SK-N-SH (cell line): ENCODE results near the gene NEU2. TPM values are rescaled to one million over a fixed set of nuclear protein-coding genes. Genes with fewer than 3 reads are reported as not detected.

Source experiments
- CTCF ChIA-PET: fragments of 300-600, 350-600 bp; formaldehyde crosslinking; extraction: SDS; loops from one replicate; lab custom pipeline; 2021; lab: Yijun Ruan, JAX
- POLR2A ChIA-PET: fragments of 350-600 bp; sonication (Branson Sonifier 250); formaldehyde crosslinking; extraction: SDS; loops from one replicate; lab custom pipeline; 2020; ENCODE audit warnings: antibody characterized with exemption, inconsistent platforms; lab: Yijun Ruan, JAX
- DNase-seq: peaks from one replicate; pipeline ENCODE4 v3.0.0; 2012
- H2AFZ ChIP-seq: fragments of 200-600 bp; sonication (generic); 2 replicates; pipeline ENCODE4 v1.8.1; 2016; ENCODE audit warnings: antibody characterized with exemption, mild to moderate bottlenecking, low read depth
- H3F3A ChIP-seq: fragments of 200-600 bp; sonication (generic); replicated peaks from 2 replicates; pipeline ENCODE3; 2016; ENCODE audit warnings: antibody characterized with exemption, mild to moderate bottlenecking; ENCODE audit not compliant: insufficient read depth
- H3K27ac ChIP-seq, 2 experiments: fragments of 200-500 bp in 1 of 2; fragments of 200-600 bp in 1 of 2; sonication (Bioruptor generic) in 1 of 2; sonication (generic), shearing (Covaris generic) in 1 of 2; 2 replicates each; pipeline versions ENCODE4 v1.5.1 to v1.6.1; 2014 to 2016; ENCODE audit warnings: low read depth in 2 of 2, inconsistent platforms in 1 of 2, low read length in 1 of 2, mild to moderate bottlenecking in 1 of 2, mixed read lengths in 1 of 2
- H3K27me3 ChIP-seq: fragments of 200-600 bp; sonication (generic), shearing (Covaris generic); 2 replicates; pipeline ENCODE4 v1.6.1; 2016; ENCODE audit warnings: mixed run types; ENCODE audit not compliant: insufficient read depth
- H3K36me3 ChIP-seq, 2 experiments: fragments of 200-500 bp in 1 of 2; fragments of 200-600 bp in 1 of 2; sonication (Bioruptor generic) in 1 of 2; sonication (generic) in 1 of 2; replicated peaks in 1 of 2; 2 replicates each; pipeline versions ENCODE3 to v1.5.1; 2014 to 2016; ENCODE audit warnings: low read length in 1 of 2, mild to moderate bottlenecking in 1 of 2; ENCODE audit not compliant: insufficient read depth in 2 of 2, control insufficient read depth in 1 of 2
- H3K4me1 ChIP-seq, 2 experiments: fragments of 200-500 bp in 1 of 2; fragments of 200-600 bp in 1 of 2; sonication (Bioruptor generic) in 1 of 2; sonication (generic), shearing (Covaris generic) in 1 of 2; 2 replicates each; pipeline versions ENCODE4 v1.5.1 to v1.6.1; 2014 to 2016; ENCODE audit warnings: low read depth in 1 of 2, low read length in 1 of 2, mixed run types in 1 of 2; ENCODE audit not compliant: insufficient read depth in 2 of 2, control insufficient read depth in 1 of 2
- H3K4me2 ChIP-seq: fragments of 200-600 bp; sonication (generic), shearing (Covaris generic); 2 replicates; pipeline ENCODE4 v1.6.1; 2017; ENCODE audit warnings: mixed run types
- H3K4me3 ChIP-seq, 2 experiments: fragments of 200-500 bp in 1 of 2; fragments of 200-600 bp in 1 of 2; sonication (Bioruptor generic) in 1 of 2; sonication (generic), shearing (Covaris generic) in 1 of 2; 2 replicates each; pipeline versions ENCODE4 v1.5.1 to v1.8.1; 2014 to 2016; ENCODE audit warnings: low read depth in 2 of 2, inconsistent platforms in 1 of 2, low read length in 1 of 2, mild to moderate bottlenecking in 1 of 2, mixed read lengths in 1 of 2, moderate library complexity in 1 of 2
- H3K79me2 ChIP-seq: fragments of 200-600 bp; sonication (generic); 2 replicates; pipeline ENCODE4 v1.8.1; 2017; ENCODE audit warnings: mild to moderate bottlenecking; ENCODE audit not compliant: insufficient read depth
- H3K9ac ChIP-seq: fragments of 200-600 bp; sonication (generic); 2 replicates; pipeline ENCODE4 v1.6.1; 2017; ENCODE audit warnings: mixed run types
- H3K9me2 ChIP-seq: fragments of 200-600 bp; sonication (generic); 2 replicates; pipeline ENCODE4 v1.6.1; 2017; ENCODE audit warnings: mixed run types
- H3K9me3 ChIP-seq: fragments of 200-600 bp; sonication (generic); 2 replicates; pipeline ENCODE4 v1.6.1; 2017; ENCODE audit warnings: mixed run types, mild to moderate bottlenecking, moderate library complexity
- H4K20me1 ChIP-seq: fragments of 200-600 bp; sonication (generic); 2 replicates; pipeline ENCODE4 v1.6.1; 2017; ENCODE audit warnings: mild to moderate bottlenecking, mixed run types; ENCODE audit not compliant: insufficient read depth
- CHD2 ChIP-seq: fragments of 150-350 bp; IDR thresholded peaks from 2 replicates; pipeline ENCODE4 v1.6.1; 2018; ENCODE audit warnings: low read length; ENCODE audit not compliant: partially characterized antibody
- ELF1 ChIP-seq: IDR thresholded peaks from 2 replicates; pipeline ENCODE4 v1.4.0; 2012
- EZH2phosphoT487 ChIP-seq: fragments of 200-600 bp; sonication (generic); IDR thresholded peaks from 2 replicates; pipeline ENCODE4 v1.6.1; 2017; ENCODE audit warnings: low read depth, mixed run types, mild to moderate bottlenecking, antibody characterized with exemption, moderate library complexity, borderline replicate concordance
- FOSL2 ChIP-seq: IDR thresholded peaks from 2 replicates; pipeline ENCODE4 v1.4.0; 2012; ENCODE audit warnings: low read depth, mild to moderate bottlenecking, moderate library complexity, borderline replicate concordance
- FOXM1 ChIP-seq: IDR thresholded peaks from 2 replicates; pipeline ENCODE4 v1.4.0; 2012; ENCODE audit warnings: low read depth, mild to moderate bottlenecking
- MXI1 ChIP-seq: IDR thresholded peaks from 2 replicates; pipeline ENCODE4 v1.6.1; 2012; ENCODE audit warnings: mild to moderate bottlenecking, low read depth, low read length, improper control_type of control experiment
- NFIC ChIP-seq: IDR thresholded peaks from 2 replicates; pipeline ENCODE4 v1.4.0; 2012; ENCODE audit warnings: borderline replicate concordance
- POLR2AphosphoS5 ChIP-seq: IDR thresholded peaks from 2 replicates; pipeline ENCODE4 v1.6.1; 2012; ENCODE audit warnings: low read depth, low read length
- RAD21 ChIP-seq: IDR thresholded peaks from 2 replicates; pipeline ENCODE4 v1.6.1; 2012; ENCODE audit warnings: mild to moderate bottlenecking, low read length
- RCOR1 ChIP-seq: fragments of 150-350 bp; IDR thresholded peaks from 2 replicates; pipeline ENCODE4 v1.6.1; 2017; ENCODE audit warnings: antibody characterized with exemption, low read length
- RFX5 ChIP-seq: IDR thresholded peaks from 2 replicates; pipeline ENCODE4 v1.6.1; 2012; ENCODE audit warnings: mild to moderate bottlenecking, improper control_type of control experiment, low read length
- SIN3A ChIP-seq: IDR thresholded peaks from 2 replicates; pipeline ENCODE4 v1.6.1; 2012; ENCODE audit warnings: low read depth, mild to moderate bottlenecking, low read length, moderate library complexity, borderline replicate concordance
- SMC3 ChIP-seq: IDR thresholded peaks from 2 replicates; pipeline ENCODE4 v1.6.1; 2012; ENCODE audit warnings: low read depth, low read length, improper control_type of control experiment
- TAF1 ChIP-seq: IDR thresholded peaks from 2 replicates; pipeline ENCODE4 v1.6.1; 2012; ENCODE audit warnings: low read depth, mild to moderate bottlenecking, low read length, moderate library complexity, borderline replicate concordance
- TCF12 ChIP-seq: IDR thresholded peaks from 2 replicates; pipeline ENCODE4 v1.4.0; 2012
- TEAD4 ChIP-seq: IDR thresholded peaks from 2 replicates; pipeline ENCODE4 v1.4.0; 2012; ENCODE audit warnings: mild to moderate bottlenecking, borderline replicate concordance; ENCODE audit not compliant: insufficient read depth
- YY1 ChIP-seq: IDR thresholded peaks from 2 replicates; pipeline ENCODE4 v1.4.0; 2012; ENCODE audit warnings: low read depth, mild to moderate bottlenecking
- WGBS: methylation state at CpG from one replicate; pipeline ENCODE4 v1.1.6; 2017; ENCODE audit warnings: low lambda C conversion rate; 5-methylcytosine and 5-hydroxymethylcytosine counted together
- polyA plus RNA-seq, 3 experiments: library from polyadenylated mRNA; depleted of rRNA; stranded (reverse); fragments of >200 nt; gene quantifications; 2 replicates each; pipeline ENCODE4 v1.2.3, GENCODE V29; 2012
- TF ChIP-seq, protein P1 (sequence below): fragments of 150-350 bp; IDR thresholded peaks from 2 replicates; pipeline ENCODE4 v1.6.1; 2017; ENCODE audit warnings: antibody characterized with exemption, low read length, low read depth, borderline replicate concordance
- TF ChIP-seq, protein P2 (sequence below): IDR thresholded peaks from 2 replicates; pipeline ENCODE4 v1.4.0; 2012; ENCODE audit warnings: low read depth, borderline replicate concordance
- TF ChIP-seq, protein P3 (sequence below): IDR thresholded peaks from 2 replicates; pipeline ENCODE4; 2012
- TF ChIP-seq, protein P4 (sequence below): IDR thresholded peaks from 2 replicates; pipeline ENCODE4 v1.6.1; 2012; ENCODE audit warnings: mild to moderate bottlenecking, low read depth, low read length, moderate library complexity

The NEU2 gene
- polyA plus RNA-seq, 1 of the 3 experiments (the other 2 are of a cell fraction), result not detected

DNA sequence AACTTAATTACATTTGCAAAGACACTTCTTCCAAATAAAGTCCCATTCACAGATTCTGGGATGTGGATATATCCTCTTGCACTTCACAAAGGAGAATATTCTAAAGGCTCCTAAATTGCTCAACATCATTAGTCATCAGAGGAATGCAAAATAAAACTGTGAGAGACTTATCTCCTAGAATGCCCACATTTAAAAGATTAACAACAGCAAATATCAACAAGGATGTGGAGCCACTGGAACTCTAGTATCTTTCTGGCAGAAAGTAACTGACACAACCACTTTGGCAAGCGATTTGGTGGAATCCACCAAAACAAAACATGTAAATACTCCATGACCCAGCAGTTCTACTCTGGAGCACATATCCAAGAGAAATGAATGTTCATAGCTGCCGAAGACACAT is 4.6 kb downstream of the NEU2 start:
- Histone ChIP-seq H2AFZ (no peak overlapping the region), H3K4me2 (no peak overlapping the region), H3K27me3 (0 out of 2 replicates have a peak, but pooled peaks cover 4% of the 10 kb centered on the region), H3K9me3 (no peaks in the 10 kb centered on the region), H3K27ac (no peak overlapping the region), H3F3A (peaks cover 4% of the 10 kb centered on the region), H3K9ac (no peak overlapping the region), H3K4me1 (no peaks in the 10 kb centered on the region), H3K36me3 (no peaks in the 10 kb centered on the region), H3K4me3 (no peak overlapping the region), H3K9me2 (no peaks in the 10 kb centered on the region), H4K20me1 (no peaks in the 10 kb centered on the region), H3K79me2 (no peaks in the 10 kb centered on the region)
- CTCF ChIA-PET, result no interaction called here
- POLR2A ChIA-PET, result no interaction called here
- 69% methylated on average over 2 of the region's 2 CpGs for WGBS
- DNase-seq, result no peak
- TF ChIP-seq RAD21 (no peak), FOXM1 (no peak), RFX5 (no peak), YY1 (no peak), TCF12 (no peak), TAF1 (no peak), MXI1 (no peak), TEAD4 (no peak)
- TF ChIP-seq, protein P1, sequence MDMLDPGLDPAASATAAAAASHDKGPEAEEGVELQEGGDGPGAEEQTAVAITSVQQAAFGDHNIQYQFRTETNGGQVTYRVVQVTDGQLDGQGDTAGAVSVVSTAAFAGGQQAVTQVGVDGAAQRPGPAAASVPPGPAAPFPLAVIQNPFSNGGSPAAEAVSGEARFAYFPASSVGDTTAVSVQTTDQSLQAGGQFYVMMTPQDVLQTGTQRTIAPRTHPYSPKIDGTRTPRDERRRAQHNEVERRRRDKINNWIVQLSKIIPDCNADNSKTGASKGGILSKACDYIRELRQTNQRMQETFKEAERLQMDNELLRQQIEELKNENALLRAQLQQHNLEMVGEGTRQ, result no peak

DNA sequence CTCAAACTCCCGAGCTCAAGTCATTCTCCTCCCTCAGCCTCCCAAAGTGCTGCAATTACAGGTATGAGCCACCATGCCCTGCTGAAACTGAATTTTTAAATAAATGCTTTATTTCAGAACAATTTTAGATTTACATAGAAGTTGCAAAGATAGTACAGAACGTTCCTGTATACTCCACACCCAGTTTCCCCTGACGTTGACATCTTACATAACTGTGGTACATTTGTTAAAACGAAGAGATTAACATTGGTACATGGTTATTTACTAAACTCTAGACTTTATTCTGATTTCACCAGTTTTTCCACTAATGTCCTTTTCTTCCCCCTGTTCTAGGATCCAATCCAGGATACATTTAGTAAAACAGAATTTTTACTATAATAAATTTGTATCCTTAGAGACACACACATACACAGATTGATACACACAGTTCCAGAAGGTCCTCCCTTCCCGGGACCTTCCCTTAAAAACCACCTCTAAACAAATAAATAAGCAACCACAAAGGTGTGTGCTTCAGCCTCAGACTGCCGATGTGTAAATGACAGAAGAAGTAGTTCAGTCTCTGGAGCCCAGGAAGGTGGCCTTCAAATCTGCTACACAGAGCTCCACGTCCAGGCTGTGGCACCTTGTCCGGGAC is 6.9 kb downstream of the NEU2 start:
- Histone ChIP-seq H3K9me3 (no peaks in the 10 kb centered on the region), H3K36me3 (no peaks in the 10 kb centered on the region), H3F3A (peaks cover 4% of the 10 kb centered on the region), H3K4me1 (no peaks in the 10 kb centered on the region), H3K4me3 (no peak overlapping the region), H3K9ac (no peak overlapping the region), H4K20me1 (no peaks in the 10 kb centered on the region), H3K27me3 (0 out of 2 replicates have a peak, but pooled peaks cover 11% of the 10 kb centered on the region), H3K27ac (no peak overlapping the region), H3K4me2 (no peak overlapping the region), H2AFZ (no peak overlapping the region), H3K9me2 (no peaks in the 10 kb centered on the region), H3K79me2 (no peaks in the 10 kb centered on the region)
- WGBS, result 45% methylated on average over 6 of the region's 8 CpGs
- POLR2A ChIA-PET, result no interaction called here
- CTCF ChIA-PET, result interaction anchor here (1.0 to 5.5 kb wide), 2 partner anchors 10 to 15 kb away, joined by 3 to 32 read pairs; no protein-coding TSS in a partner anchor
- no peak for DNase-seq
- TF ChIP-seq ELF1, result no peak
- no peak for TF ChIP-seq FOSL2
- no peak for TF ChIP-seq SMC3
- no peak for TF ChIP-seq RCOR1
- no peak for TF ChIP-seq POLR2AphosphoS5
- no peak for TF ChIP-seq MXI1
- TF ChIP-seq, protein P2, sequence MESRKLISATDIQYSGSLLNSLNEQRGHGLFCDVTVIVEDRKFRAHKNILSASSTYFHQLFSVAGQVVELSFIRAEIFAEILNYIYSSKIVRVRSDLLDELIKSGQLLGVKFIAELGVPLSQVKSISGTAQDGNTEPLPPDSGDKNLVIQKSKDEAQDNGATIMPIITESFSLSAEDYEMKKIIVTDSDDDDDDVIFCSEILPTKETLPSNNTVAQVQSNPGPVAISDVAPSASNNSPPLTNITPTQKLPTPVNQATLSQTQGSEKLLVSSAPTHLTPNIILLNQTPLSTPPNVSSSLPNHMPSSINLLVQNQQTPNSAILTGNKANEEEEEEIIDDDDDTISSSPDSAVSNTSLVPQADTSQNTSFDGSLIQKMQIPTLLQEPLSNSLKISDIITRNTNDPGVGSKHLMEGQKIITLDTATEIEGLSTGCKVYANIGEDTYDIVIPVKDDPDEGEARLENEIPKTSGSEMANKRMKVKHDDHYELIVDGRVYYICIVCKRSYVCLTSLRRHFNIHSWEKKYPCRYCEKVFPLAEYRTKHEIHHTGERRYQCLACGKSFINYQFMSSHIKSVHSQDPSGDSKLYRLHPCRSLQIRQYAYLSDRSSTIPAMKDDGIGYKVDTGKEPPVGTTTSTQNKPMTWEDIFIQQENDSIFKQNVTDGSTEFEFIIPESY, result no peak
- no peak for TF ChIP-seq NFIC
- TF ChIP-seq FOXM1, result no peak
- TF ChIP-seq EZH2phosphoT487, result no peak
- no peak for TF ChIP-seq SIN3A
- TF ChIP-seq, protein P3, sequence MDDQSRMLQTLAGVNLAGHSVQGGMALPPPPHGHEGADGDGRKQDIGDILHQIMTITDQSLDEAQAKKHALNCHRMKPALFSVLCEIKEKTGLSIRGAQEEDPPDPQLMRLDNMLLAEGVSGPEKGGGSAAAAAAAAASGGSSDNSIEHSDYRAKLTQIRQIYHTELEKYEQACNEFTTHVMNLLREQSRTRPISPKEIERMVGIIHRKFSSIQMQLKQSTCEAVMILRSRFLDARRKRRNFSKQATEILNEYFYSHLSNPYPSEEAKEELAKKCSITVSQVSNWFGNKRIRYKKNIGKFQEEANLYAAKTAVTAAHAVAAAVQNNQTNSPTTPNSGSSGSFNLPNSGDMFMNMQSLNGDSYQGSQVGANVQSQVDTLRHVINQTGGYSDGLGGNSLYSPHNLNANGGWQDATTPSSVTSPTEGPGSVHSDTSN, result no peak
- no peak for TF ChIP-seq YY1
- no peak for TF ChIP-seq CHD2
- TF ChIP-seq, protein P4, sequence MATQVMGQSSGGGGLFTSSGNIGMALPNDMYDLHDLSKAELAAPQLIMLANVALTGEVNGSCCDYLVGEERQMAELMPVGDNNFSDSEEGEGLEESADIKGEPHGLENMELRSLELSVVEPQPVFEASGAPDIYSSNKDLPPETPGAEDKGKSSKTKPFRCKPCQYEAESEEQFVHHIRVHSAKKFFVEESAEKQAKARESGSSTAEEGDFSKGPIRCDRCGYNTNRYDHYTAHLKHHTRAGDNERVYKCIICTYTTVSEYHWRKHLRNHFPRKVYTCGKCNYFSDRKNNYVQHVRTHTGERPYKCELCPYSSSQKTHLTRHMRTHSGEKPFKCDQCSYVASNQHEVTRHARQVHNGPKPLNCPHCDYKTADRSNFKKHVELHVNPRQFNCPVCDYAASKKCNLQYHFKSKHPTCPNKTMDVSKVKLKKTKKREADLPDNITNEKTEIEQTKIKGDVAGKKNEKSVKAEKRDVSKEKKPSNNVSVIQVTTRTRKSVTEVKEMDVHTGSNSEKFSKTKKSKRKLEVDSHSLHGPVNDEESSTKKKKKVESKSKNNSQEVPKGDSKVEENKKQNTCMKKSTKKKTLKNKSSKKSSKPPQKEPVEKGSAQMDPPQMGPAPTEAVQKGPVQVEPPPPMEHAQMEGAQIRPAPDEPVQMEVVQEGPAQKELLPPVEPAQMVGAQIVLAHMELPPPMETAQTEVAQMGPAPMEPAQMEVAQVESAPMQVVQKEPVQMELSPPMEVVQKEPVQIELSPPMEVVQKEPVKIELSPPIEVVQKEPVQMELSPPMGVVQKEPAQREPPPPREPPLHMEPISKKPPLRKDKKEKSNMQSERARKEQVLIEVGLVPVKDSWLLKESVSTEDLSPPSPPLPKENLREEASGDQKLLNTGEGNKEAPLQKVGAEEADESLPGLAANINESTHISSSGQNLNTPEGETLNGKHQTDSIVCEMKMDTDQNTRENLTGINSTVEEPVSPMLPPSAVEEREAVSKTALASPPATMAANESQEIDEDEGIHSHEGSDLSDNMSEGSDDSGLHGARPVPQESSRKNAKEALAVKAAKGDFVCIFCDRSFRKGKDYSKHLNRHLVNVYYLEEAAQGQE, result no peak
